Caco-2 (cell line): Measurements from ENCODE around the gene LRRC1. TPM values are rescaled to one million over a fixed set of nuclear protein-coding genes. Genes with fewer than 3 reads are reported as not detected.

Experiments used
- BruUV-seq: library from RNA; stranded (reverse); fragments of 400-500 nt; replicated peaks from 2 replicates; lab custom pipeline; 2021; lab: Mats Ljungman, UMichigan
- CTCF ChIA-PET: fragments of 300-600 bp; sonication (Branson Sonifier 250); formaldehyde crosslinking; loops from one replicate; lab custom pipeline; 2022; ENCODE audit warnings: antibody characterized with exemption; lab: Charles Lee
- POLR2A ChIA-PET: fragments of 300-600 bp; sonication (Branson Sonifier 250); formaldehyde crosslinking; loops from one replicate; lab custom pipeline; 2022; ENCODE audit warnings: antibody characterized with exemption; lab: Charles Lee
- DNase-seq, 2 experiments: peaks; one replicate each; pipeline versions ENCODE4 v3.0.0 to v3.0.0-alpha.2; 2020 to 2022
- H3K27me3 ChIP-seq: replicated peaks from 2 replicates; pipeline ENCODE4 v1.6.0; 2011; ENCODE audit warnings: low read length; ENCODE audit not compliant: control insufficient read depth, insufficient read depth
- H3K36me3 ChIP-seq: 2 replicates; pipeline ENCODE4 v1.5.1; 2011; ENCODE audit warnings: low read length; ENCODE audit not compliant: control insufficient read depth, insufficient read depth
- H3K4me1 ChIP-seq: fragments of 250-450 bp; sonication (Bioruptor Pico); 2 replicates; pipeline ENCODE4 v1.5.1; 2020; ENCODE audit warnings: mild to moderate bottlenecking
- H3K4me3 ChIP-seq: 2 replicates; pipeline ENCODE4 v1.5.1; 2011; ENCODE audit warnings: low read depth, mild to moderate bottlenecking, control low read depth, low read length
- H3K9me3 ChIP-seq: fragments of 250-450 bp; sonication (Bioruptor Pico); 2 replicates; pipeline ENCODE4 v1.5.1; 2020; ENCODE audit warnings: mild to moderate bottlenecking, moderate library complexity
- H3K27ac Mint-ChIP-seq: one replicate; pipeline ENCODE4 v1.8.0; 2022; ENCODE audit warnings: mixed read lengths; ENCODE audit not compliant: unreplicated experiment
- H3K27me3 Mint-ChIP-seq: one replicate; pipeline ENCODE4 v1.8.0; 2022; ENCODE audit warnings: mixed read lengths; ENCODE audit not compliant: insufficient read depth, unreplicated experiment
- H3K36me3 Mint-ChIP-seq: one replicate; pipeline ENCODE4 v1.8.0; 2022; ENCODE audit warnings: mild to moderate bottlenecking, mixed read lengths; ENCODE audit not compliant: insufficient read depth, unreplicated experiment
- H3K4me1 Mint-ChIP-seq: one replicate; pipeline ENCODE4 v1.8.0; 2022; ENCODE audit warnings: low read depth, mixed read lengths; ENCODE audit not compliant: unreplicated experiment
- H3K4me3 Mint-ChIP-seq: one replicate; pipeline ENCODE4 v1.8.0; 2022; ENCODE audit warnings: mild to moderate bottlenecking, moderate library complexity, mixed read lengths; ENCODE audit not compliant: unreplicated experiment
- H3K9me3 Mint-ChIP-seq: one replicate; pipeline ENCODE4 v1.8.0; 2022; ENCODE audit warnings: mixed read lengths; ENCODE audit not compliant: unreplicated experiment
- CTCF ChIP-seq, 2 experiments: fragments of 200-600 bp in 1 of 2; IDR thresholded peaks; 1 replicate in 1 of 2; 2 replicates in 1 of 2; pipeline versions ENCODE4 v1.5.1 to v1.8.0; 2011 to 2022; ENCODE audit warnings: antibody characterized with exemption in 1 of 2, control low read depth in 1 of 2, inconsistent platforms in 1 of 2, low read depth in 1 of 2, low read length in 1 of 2, mild to moderate bottlenecking in 1 of 2, moderate library complexity in 1 of 2; ENCODE audit not compliant: insufficient read depth in 1 of 2, severe bottlenecking in 1 of 2, unreplicated experiment in 1 of 2
- intact Hi-C: fragments of 100-400 bp; cut with micrococcal nuclease; formaldehyde crosslinking; loops from one replicate; pipeline ENCODE4 v1.10.0; 2022; ENCODE audit not compliant: unreplicated experiment
- total RNA-seq: library from RNA; stranded (reverse); gene quantifications from 2 replicates; pipeline ENCODE4 v1.2.3, GENCODE V29; 2022

The LRRC1 gene
- total RNA-seq, 1 experiment from 2014 or later, result 60.8 TPM

GRCh38 chr6:53837865-53838769 is 43.3 kb downstream of the LRRC1 start:
- Histone ChIP-seq H3K27me3 (no peaks in the 10 kb centered on the region), H3K4me1 (peaks cover 17% of the 10 kb centered on the region), H3K4me3 (no peak overlapping the region), H3K9me3 (peaks cover 4% of the 10 kb centered on the region), H3K36me3 (no peaks in the 10 kb centered on the region)
- ChIA-PET CTCF (no interaction called here), POLR2A (no interaction called here)
- DNase-seq, result no peak
- Mint-ChIP-seq H3K4me1 (peaks cover 20% of the 10 kb centered on the region), H3K27me3 (no peaks in the 10 kb centered on the region), H3K9me3 (peaks cover 16% of the 10 kb centered on the region), H3K36me3 (peaks cover 23% of the 10 kb centered on the region), H3K27ac (no peak overlapping the region), H3K4me3 (no peak overlapping the region)
- no peak for TF ChIP-seq CTCF (IDR thresholded peaks at IDR 0.05; ENCODE audit: insufficient read depth in 1 of 2, low read depth in 1 of 2, low read length in 1 of 2, severe bottlenecking in 1 of 2, unreplicated experiment in 1 of 2)
- intact Hi-C loops, result no loop called here
- BruUV-seq, result no TSS peak

GRCh38 chr6:53840027-53840426 is 45.2 kb downstream of the LRRC1 start:
- Mint-ChIP-seq H3K36me3 (peaks cover 29% of the 10 kb centered on the region), H3K27me3 (no peaks in the 10 kb centered on the region), H3K9me3 (peaks cover 16% of the 10 kb centered on the region), H3K4me3 (peak overlapping the region; percentile 34), H3K27ac (peak overlapping the region; percentile 20), H3K4me1 (peaks cover 11% of the 10 kb centered on the region)
- TF ChIP-seq CTCF (IDR thresholded peaks at IDR 0.05; ENCODE audit: insufficient read depth in 1 of 2, low read depth in 1 of 2, low read length in 1 of 2, severe bottlenecking in 1 of 2, unreplicated experiment in 1 of 2), result no peak
- intact Hi-C loops, result no loop called here
- Histone ChIP-seq H3K4me1 (peaks cover 5% of the 10 kb centered on the region), H3K4me3 (no peak overlapping the region), H3K36me3 (no peaks in the 10 kb centered on the region), H3K9me3 (peaks cover 4% of the 10 kb centered on the region), H3K27me3 (no peaks in the 10 kb centered on the region)
- DNase-seq, result no peak
- CTCF ChIA-PET, result no interaction called here
- BruUV-seq, result no TSS peak
- POLR2A ChIA-PET, result no interaction called here

GRCh38 chr6:53845280-53846195 is 50.7 kb downstream of the LRRC1 start:
- Mint-ChIP-seq H3K36me3 (peaks cover 51% of the 10 kb centered on the region), H3K4me3 (no peak overlapping the region), H3K27ac (no peak overlapping the region), H3K9me3 (peaks cover 4% of the 10 kb centered on the region), H3K27me3 (no peaks in the 10 kb centered on the region), H3K4me1 (peaks cover 3% of the 10 kb centered on the region)
- ChIA-PET CTCF (no interaction called here), POLR2A (no interaction called here)
- no peak for DNase-seq
- intact Hi-C loops, result loop anchor here (5.0 kb wide), 1 partner anchor 33 kb away; no protein-coding TSS in a partner anchor
- H3K36me3 ChIP-seq, result 0 out of 2 replicates have a peak, but pooled peaks cover 1% of the 10 kb centered on the region
- TF ChIP-seq CTCF (IDR thresholded peaks at IDR 0.05; ENCODE audit: insufficient read depth in 1 of 2, low read depth in 1 of 2, low read length in 1 of 2, severe bottlenecking in 1 of 2, unreplicated experiment in 1 of 2), result no peak
- no peak overlapping the region for H3K4me3 ChIP-seq
- no peaks in the 10 kb centered on the region for H3K9me3 ChIP-seq
- H3K4me1 ChIP-seq, result no peaks in the 10 kb centered on the region
- no peaks in the 10 kb centered on the region for H3K27me3 ChIP-seq
- no TSS peak for BruUV-seq
